ENCODE data around the gene MET. TPM values are rescaled to one million over a fixed set of nuclear protein-coding genes. Genes with fewer than 3 reads are reported as not detected.

Gene MET
- total RNA-seq, 1 donor: 3.9 TPM

GRCh38 chr7:116781584-116781983, 109.6 kb downstream of the MET start:
- H3K9me3 ChIP-seq (ENCODE audit: low read depth, low read length): no peaks in the 10 kb centered on the region
- no peaks in the 10 kb centered on the region for H3K27me3 ChIP-seq (ENCODE audit: insufficient read depth, low read length)
- H3K4me1 ChIP-seq (ENCODE audit: insufficient read depth, low read length): peaks cover 2% of the 10 kb centered on the region
- no peak overlapping the region for H3K4me3 ChIP-seq (ENCODE audit: low read length)

DNA sequence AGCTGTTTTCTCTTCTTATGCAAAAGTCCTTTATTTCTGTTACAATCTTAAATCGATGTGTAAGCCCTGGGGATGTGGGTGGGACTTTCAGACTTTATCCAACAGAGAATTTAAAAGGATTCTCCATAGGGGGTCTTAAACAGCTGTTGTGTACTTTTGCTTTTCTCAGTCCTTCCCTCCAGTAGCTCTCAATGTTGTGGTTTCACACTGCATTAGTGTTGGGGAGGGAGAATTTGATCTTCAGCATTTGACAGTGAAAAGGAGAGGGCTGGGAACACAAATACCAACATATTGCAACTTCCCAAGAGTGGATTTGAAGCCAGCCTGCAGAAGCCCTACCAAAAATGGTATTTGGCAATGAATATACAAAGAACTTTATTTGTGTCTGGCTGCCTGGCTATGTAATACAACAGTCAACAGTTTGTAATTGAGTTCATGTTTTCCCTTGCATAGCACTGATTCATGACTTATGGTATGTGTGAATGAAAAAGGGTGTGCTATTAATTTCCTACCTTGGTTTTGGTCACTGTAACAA, 110.2 kb downstream of the MET start:
- no peaks in the 10 kb centered on the region for H3K27me3 ChIP-seq (ENCODE audit: insufficient read depth, low read length)
- no peaks in the 10 kb centered on the region for H3K9me3 ChIP-seq (ENCODE audit: low read depth, low read length)
- H3K4me1 ChIP-seq (ENCODE audit: insufficient read depth, low read length): peaks cover 8% of the 10 kb centered on the region
- no peak overlapping the region for H3K4me3 ChIP-seq (ENCODE audit: low read length)

GRCh38 chr7:116783666-116784318, 111.8 kb downstream of the MET start:
- no peaks in the 10 kb centered on the region for H3K27me3 ChIP-seq (ENCODE audit: insufficient read depth, low read length)

DNA sequence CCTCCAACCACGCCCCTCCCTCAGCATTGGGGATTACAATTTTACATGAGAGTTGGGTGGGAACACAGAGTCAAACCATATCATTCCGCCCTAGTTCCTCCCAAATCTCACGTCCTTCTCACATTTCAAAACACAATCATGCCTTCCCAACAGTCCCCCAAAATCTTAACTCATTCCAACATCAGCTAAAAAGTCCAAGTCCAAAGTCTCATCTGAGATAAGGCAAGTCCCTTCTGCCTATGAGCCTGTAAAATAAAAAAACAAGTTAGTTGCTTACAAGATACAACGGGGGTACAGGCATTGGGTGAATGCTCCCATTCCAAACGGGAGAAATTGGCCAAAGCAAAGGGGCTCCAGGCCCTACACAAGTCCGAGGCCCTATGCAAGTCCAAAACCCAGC, 112.7 kb downstream of the MET start:
- Histone ChIP-seq H3K4me1 (ENCODE audit: insufficient read depth, low read length) (peaks cover 8% of the 10 kb centered on the region), H3K27me3 (ENCODE audit: insufficient read depth, low read length) (no peaks in the 10 kb centered on the region), H3K4me3 (ENCODE audit: low read length) (no peak overlapping the region), H3K9me3 (ENCODE audit: low read depth, low read length) (no peaks in the 10 kb centered on the region)

More at GRCh38 chr7:116783666-116784318, 111.8 kb downstream of the MET start:
- Histone ChIP-seq H3K4me3 (ENCODE audit: low read length) (no peak overlapping the region), H3K4me1 (ENCODE audit: insufficient read depth, low read length) (peaks cover 8% of the 10 kb centered on the region), H3K9me3 (ENCODE audit: low read depth, low read length) (no peaks in the 10 kb centered on the region)

DNA sequence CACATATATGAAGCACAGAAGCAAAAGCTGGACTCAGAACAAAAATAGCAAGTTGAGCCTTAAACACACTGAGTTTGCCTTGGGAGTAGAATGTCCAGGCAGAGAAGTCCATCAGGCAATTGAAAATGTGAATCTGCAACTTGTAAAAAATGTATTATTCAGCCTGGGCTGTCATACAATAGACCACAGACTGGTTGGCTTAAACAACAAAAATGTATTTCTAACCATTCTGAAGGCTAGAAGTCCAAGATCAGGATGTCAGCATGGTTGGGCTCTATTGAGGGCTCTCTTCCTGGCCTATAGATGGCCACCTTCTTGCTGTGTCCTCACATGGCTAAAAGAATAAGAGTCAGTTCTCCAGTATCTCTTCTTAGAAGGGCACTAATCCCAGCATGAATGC, 113.8 kb downstream of the MET start:
- H3K4me1 ChIP-seq (ENCODE audit: insufficient read depth, low read length): peaks cover 8% of the 10 kb centered on the region
- no peak overlapping the region for H3K4me3 ChIP-seq (ENCODE audit: low read length)
- no peaks in the 10 kb centered on the region for H3K27me3 ChIP-seq (ENCODE audit: insufficient read depth, low read length)
- H3K9me3 ChIP-seq (ENCODE audit: low read depth, low read length): no peaks in the 10 kb centered on the region

GRCh38 chr7:116786791-116787443, 114.9 kb downstream of the MET start:
- Histone ChIP-seq H3K4me3 (ENCODE audit: low read length) (no peak overlapping the region), H3K4me1 (ENCODE audit: insufficient read depth, low read length) (peaks cover 8% of the 10 kb centered on the region), H3K27me3 (ENCODE audit: insufficient read depth, low read length) (no peaks in the 10 kb centered on the region), H3K9me3 (ENCODE audit: low read depth, low read length) (no peaks in the 10 kb centered on the region)

DNA sequence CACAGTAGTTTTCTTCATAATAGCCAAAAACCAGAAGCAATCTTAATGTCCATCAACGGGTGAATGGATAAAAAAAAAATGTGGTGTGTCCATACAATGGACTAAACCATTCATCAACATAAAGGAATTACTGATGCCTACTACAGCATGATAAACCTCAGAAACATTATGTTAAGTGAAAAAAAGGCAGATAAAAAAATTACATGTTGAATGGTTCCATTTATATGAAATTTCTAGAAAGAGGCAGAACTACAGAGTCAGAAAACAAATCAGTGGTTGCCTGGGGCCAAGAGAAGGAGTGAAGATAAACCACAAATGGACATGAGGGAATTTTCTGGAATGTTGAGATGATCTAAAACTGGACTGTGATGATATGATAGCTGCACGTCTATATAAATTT, 115.9 kb downstream of the MET start:
- H3K9me3 ChIP-seq (ENCODE audit: low read depth, low read length): no peaks in the 10 kb centered on the region
- no peak overlapping the region for H3K4me3 ChIP-seq (ENCODE audit: low read length)
- no peaks in the 10 kb centered on the region for H3K27me3 ChIP-seq (ENCODE audit: insufficient read depth, low read length)
- peaks cover 8% of the 10 kb centered on the region for H3K4me1 ChIP-seq (ENCODE audit: insufficient read depth, low read length)

GRCh38 chr7:116788572-116789197, 116.7 kb downstream of the MET start:
- Histone ChIP-seq H3K4me1 (ENCODE audit: insufficient read depth, low read length) (peaks cover 8% of the 10 kb centered on the region), H3K4me3 (ENCODE audit: low read length) (no peak overlapping the region), H3K27me3 (ENCODE audit: insufficient read depth, low read length) (no peaks in the 10 kb centered on the region), H3K9me3 (ENCODE audit: low read depth, low read length) (no peaks in the 10 kb centered on the region)

DNA sequence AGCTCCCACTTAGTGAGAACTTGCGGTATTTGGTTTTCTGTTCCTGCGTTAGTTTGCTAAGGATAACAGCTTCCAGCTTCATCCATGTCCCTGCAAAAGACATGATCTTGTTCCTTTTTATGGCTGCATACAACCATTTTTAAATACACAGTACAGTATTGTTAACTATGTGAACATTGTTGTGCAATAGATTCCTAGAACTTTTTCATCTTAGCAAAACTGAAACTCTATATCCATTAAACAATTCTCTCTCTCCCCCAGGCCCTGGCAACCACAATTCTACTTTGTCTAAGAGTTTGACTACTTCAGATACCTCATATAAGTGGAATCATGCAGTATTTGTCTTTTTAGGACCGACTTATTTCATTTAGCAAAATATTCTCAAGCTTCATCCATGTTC, 118.0 kb downstream of the MET start:
- Histone ChIP-seq H3K9me3 (ENCODE audit: low read depth, low read length) (no peaks in the 10 kb centered on the region), H3K4me3 (ENCODE audit: low read length) (no peak overlapping the region), H3K27me3 (ENCODE audit: insufficient read depth, low read length) (no peaks in the 10 kb centered on the region), H3K4me1 (ENCODE audit: insufficient read depth, low read length) (peaks cover 8% of the 10 kb centered on the region)

- Histone ChIP-seq H3K4me1 (ENCODE audit: insufficient read depth, low read length) (no peaks in the 10 kb centered on the region), H3K9me3 (ENCODE audit: low read depth, low read length) (no peaks in the 10 kb centered on the region), H3K27me3 (ENCODE audit: insufficient read depth, low read length) (no peaks in the 10 kb centered on the region), H3K4me3 (ENCODE audit: low read length) (no peak overlapping the region)
Observed at GRCh38 chr7:116792813-116793212, 120.8 kb downstream of the MET start.

DNA sequence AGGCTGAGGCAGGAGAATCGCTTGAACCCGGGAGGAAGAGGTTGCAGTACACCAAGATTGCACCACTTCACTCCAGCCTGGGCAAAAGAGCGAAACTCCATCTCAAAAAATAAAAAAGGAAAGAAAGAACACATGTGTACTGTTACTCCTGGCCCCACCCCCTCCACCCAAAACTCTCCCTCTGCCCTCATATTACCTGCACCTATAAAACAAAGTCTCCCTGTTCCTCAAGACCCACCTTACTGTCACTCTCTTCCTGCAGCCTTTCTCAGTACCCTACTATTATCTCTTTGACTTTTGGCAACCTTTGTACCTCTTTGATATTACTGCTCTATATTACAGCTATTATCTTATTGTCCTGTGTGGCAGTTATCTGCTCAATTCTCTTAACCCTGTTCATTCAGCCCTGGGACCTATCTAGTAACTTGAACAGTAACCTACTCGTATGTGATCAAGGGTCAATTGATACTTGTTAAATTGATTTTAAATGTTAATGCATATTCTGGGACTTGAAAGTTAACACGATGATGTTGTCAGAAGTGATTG, 121.9 kb downstream of the MET start:
- Histone ChIP-seq H3K4me3 (ENCODE audit: low read length) (no peak overlapping the region), H3K4me1 (ENCODE audit: insufficient read depth, low read length) (no peaks in the 10 kb centered on the region), H3K27me3 (ENCODE audit: insufficient read depth, low read length) (no peaks in the 10 kb centered on the region), H3K9me3 (ENCODE audit: low read depth, low read length) (no peaks in the 10 kb centered on the region)

GRCh38 chr7:116796471-116796870, 124.5 kb downstream of the MET start:
- no peaks in the 10 kb centered on the region for H3K9me3 ChIP-seq (ENCODE audit: low read depth, low read length)
- H3K4me3 ChIP-seq (ENCODE audit: low read length): no peak overlapping the region

GRCh38 chr7:116797612-116798011, 125.6 kb downstream of the MET start:
- no peaks in the 10 kb centered on the region for H3K4me1 ChIP-seq (ENCODE audit: insufficient read depth, low read length)
- no peaks in the 10 kb centered on the region for H3K9me3 ChIP-seq (ENCODE audit: low read depth, low read length)
- H3K27me3 ChIP-seq (ENCODE audit: insufficient read depth, low read length): peaks cover 2% of the 10 kb centered on the region
- no peak overlapping the region for H3K4me3 ChIP-seq (ENCODE audit: low read length)

More at GRCh38 chr7:116796471-116796870, 124.5 kb downstream of the MET start:
- Histone ChIP-seq H3K27me3 (ENCODE audit: insufficient read depth, low read length) (peaks cover 2% of the 10 kb centered on the region), H3K4me1 (ENCODE audit: insufficient read depth, low read length) (no peaks in the 10 kb centered on the region)

GRCh38 chr7:116798232-116798631, 126.2 kb downstream of the MET start:
- Histone ChIP-seq H3K9me3 (ENCODE audit: low read depth, low read length) (no peaks in the 10 kb centered on the region), H3K4me1 (ENCODE audit: insufficient read depth, low read length) (no peaks in the 10 kb centered on the region), H3K27me3 (ENCODE audit: insufficient read depth, low read length) (peaks cover 2% of the 10 kb centered on the region)

GRCh38 chr7:116799916-116800315, 127.9 kb downstream of the MET start:
- H3K27me3 ChIP-seq (ENCODE audit: insufficient read depth, low read length): peaks cover 2% of the 10 kb centered on the region
- H3K9me3 ChIP-seq (ENCODE audit: low read depth, low read length): no peaks in the 10 kb centered on the region
- H3K4me3 ChIP-seq (ENCODE audit: low read length): no peak overlapping the region
- H3K4me1 ChIP-seq (ENCODE audit: insufficient read depth, low read length): no peaks in the 10 kb centered on the region

More at GRCh38 chr7:116798232-116798631, 126.2 kb downstream of the MET start:
- H3K4me3 ChIP-seq (ENCODE audit: low read length): no peak overlapping the region
